Stimulated activated naive B cell treated with anti-CD40 and anti-IgM and Interleukin-4, amounts not matched to agents 10 μg/mL and 1 μg/mL and 100 μg/mL, for 72 hours (primary cell): ENCODE measurements around the gene JPT2.

Experiments used
- ATAC-seq, 2 donors: fragments of 150-1000 bp; cut with Tn5 transposase; replicated peaks; 2 replicates each; pipeline ENCODE4 v1.10.0; 2021; ENCODE audit warnings: moderate library complexity in 1 of 2
- DNase-seq: peaks from one replicate; pipeline ENCODE4 v3.0.0; 2021
- H3K27ac Mint-ChIP-seq: one replicate; pipeline ENCODE4 v1.8.0; 2022; ENCODE audit warnings: mild to moderate bottlenecking, mixed read lengths
- H3K27me3 Mint-ChIP-seq, 2 donors: one replicate each; pipeline ENCODE4 v1.8.0; 2022; ENCODE audit warnings: mixed read lengths in 2 of 2
- H3K36me3 Mint-ChIP-seq, 2 donors: one replicate each; pipeline ENCODE4 v1.8.0; 2022; ENCODE audit warnings: mixed read lengths in 2 of 2, mild to moderate bottlenecking in 1 of 2
- H3K4me1 Mint-ChIP-seq, 2 donors: one replicate each; pipeline ENCODE4 v1.8.0; 2022; ENCODE audit warnings: mixed read lengths in 2 of 2, mild to moderate bottlenecking in 1 of 2
- H3K4me3 Mint-ChIP-seq, 2 donors: one replicate each; pipeline ENCODE4 v1.8.0; 2022; ENCODE audit warnings: mild to moderate bottlenecking in 2 of 2, mixed read lengths in 2 of 2, moderate library complexity in 1 of 2
- H3K9me3 Mint-ChIP-seq, 2 donors: one replicate each; pipeline ENCODE4 v1.8.0; 2022; ENCODE audit warnings: mixed read lengths in 2 of 2, mild to moderate bottlenecking in 1 of 2

Gene JPT2

DNA sequence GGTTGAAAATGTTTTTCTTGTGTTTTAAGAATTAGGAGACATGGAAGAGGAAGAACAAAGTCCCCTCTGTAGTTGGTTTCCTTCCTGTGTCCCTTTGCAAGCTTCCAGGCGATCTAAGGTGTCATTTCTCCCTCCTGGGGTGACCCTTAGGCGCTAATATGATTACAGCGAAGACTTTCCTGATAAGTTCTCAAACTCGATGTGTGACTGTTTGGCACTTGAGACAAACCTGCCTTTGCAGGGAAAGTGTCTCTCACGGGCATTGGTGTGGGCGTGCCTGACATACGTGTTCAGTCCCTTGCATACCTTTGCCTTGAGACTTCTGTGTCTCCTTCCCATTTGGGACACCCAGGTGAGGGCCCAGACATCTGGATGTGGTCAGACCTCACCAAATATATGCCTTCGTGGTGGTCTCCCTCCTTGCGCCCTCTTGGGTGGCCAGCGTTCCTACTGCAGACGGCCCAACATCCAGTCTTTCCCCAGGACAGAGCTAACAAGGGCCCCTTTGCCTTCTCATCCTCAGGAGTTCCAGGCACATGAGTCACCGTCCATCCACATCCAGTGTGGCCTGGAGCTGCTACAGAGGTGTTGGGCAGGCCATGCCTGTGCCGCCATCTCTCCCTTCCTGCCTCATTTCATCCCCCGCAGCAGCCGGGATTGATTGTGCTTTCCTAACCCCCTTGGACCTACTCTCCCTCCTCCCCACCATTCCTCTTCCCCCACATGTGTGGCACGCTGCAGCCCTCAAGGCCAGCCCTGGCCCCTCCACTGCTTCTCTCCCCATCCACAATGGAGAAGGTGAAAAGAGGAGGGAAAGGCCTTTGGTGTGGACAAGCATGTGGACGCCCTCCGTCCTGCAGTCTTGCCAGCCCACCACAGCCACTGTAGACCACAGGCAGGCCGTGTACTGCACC lies 3.1 kb upstream of the JPT2 start:
- DNase-seq (no peak), ATAC-seq (no peak)
- Mint-ChIP-seq H3K36me3 (peaks cover 50 to 57% of the 10 kb centered on the region in 2 donors), H3K9me3 (no peaks in the 10 kb centered on the region), H3K27me3 (no peaks in the 10 kb centered on the region), H3K4me3 (no peak overlapping the region), H3K4me1 (peaks cover 8 to 19% of the 10 kb centered on the region in 2 donors), H3K27ac (peak overlapping the region; percentile 14)

GRCh38 chr16:1676661-1677060 lies 1.4 kb upstream of the JPT2 start:
- DNase-seq (no peak), ATAC-seq (no peak)
- no peak overlapping the region for H3K4me3 Mint-ChIP-seq
- no peak overlapping the region for H3K27ac Mint-ChIP-seq
- peaks cover 14 to 35% of the 10 kb centered on the region in 2 donors for H3K4me1 Mint-ChIP-seq
- H3K27me3 Mint-ChIP-seq = no peaks in the 10 kb centered on the region
- no peaks in the 10 kb centered on the region for H3K9me3 Mint-ChIP-seq
- peaks cover 37 to 55% of the 10 kb centered on the region in 2 donors for H3K36me3 Mint-ChIP-seq

- ATAC-seq (no peak), DNase-seq (no peak)
- Mint-ChIP-seq H3K27me3 (no peaks in the 10 kb centered on the region), H3K36me3 (peaks cover 36 to 50% of the 10 kb centered on the region in 2 donors), H3K9me3 (no peaks in the 10 kb centered on the region), H3K4me1 (peaks cover 15 to 40% of the 10 kb centered on the region in 2 donors), H3K27ac (peak overlapping the region; percentile 74), H3K4me3 (peak overlapping the region; percentile 48 to 69)
Observed at GRCh38 chr16:1677339-1677738, 740 bp upstream of the JPT2 start.

- DNase-seq (peak; percentile 39), ATAC-seq (peak; percentile 39 to 41)
- H3K9me3 Mint-ChIP-seq = no peaks in the 10 kb centered on the region
- peak overlapping the region; percentile 91 to 97 for H3K4me3 Mint-ChIP-seq
- H3K27ac Mint-ChIP-seq = peak overlapping the region; percentile 81
- no peaks in the 10 kb centered on the region for H3K27me3 Mint-ChIP-seq
- peaks cover 17 to 43% of the 10 kb centered on the region in 2 donors for H3K4me1 Mint-ChIP-seq
- peaks cover 30 to 42% of the 10 kb centered on the region in 2 donors for H3K36me3 Mint-ChIP-seq
Observed at GRCh38 chr16:1678500-1679098, 520 bp downstream of the JPT2 start.

GRCh38 chr16:1680361-1680760 lies 2.3 kb downstream of the JPT2 start:
- DNase-seq (no peak), ATAC-seq (no peak)
- H3K36me3 Mint-ChIP-seq = peaks cover 28 to 30% of the 10 kb centered on the region in 2 donors
- H3K4me1 Mint-ChIP-seq = peaks cover 17 to 46% of the 10 kb centered on the region in 2 donors
- H3K4me3 Mint-ChIP-seq = peak overlapping the region in 1 of 2 donors; percentile 28
- no peak overlapping the region for H3K27ac Mint-ChIP-seq
- no peaks in the 10 kb centered on the region for H3K9me3 Mint-ChIP-seq
- H3K27me3 Mint-ChIP-seq = no peaks in the 10 kb centered on the region

DNA sequence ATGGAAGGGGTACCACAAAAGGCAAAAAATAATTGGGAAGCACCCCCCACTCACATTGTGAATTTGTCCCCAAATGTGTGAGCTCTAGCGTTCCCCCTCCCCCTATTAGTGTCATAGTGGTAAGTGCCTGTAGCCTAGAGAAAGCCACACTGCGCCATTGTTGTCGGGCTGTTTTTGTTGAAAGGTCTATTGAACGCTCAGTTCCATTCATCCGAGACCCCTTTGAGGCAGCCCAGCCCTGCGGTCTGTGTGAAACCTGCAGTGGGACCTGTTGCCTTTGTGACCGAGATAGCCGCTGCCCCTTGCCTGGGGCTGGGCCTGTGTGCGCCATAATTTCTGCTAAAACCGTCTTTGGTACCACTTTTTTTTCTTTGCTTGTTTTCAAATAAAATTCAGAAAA lies 3.0 kb downstream of the JPT2 start:
- Mint-ChIP-seq H3K4me3 (no peak overlapping the region), H3K36me3 (peaks cover 27 to 31% of the 10 kb centered on the region in 2 donors), H3K9me3 (no peaks in the 10 kb centered on the region), H3K27me3 (no peaks in the 10 kb centered on the region), H3K27ac (peak overlapping the region; percentile 51), H3K4me1 (peaks cover 17 to 46% of the 10 kb centered on the region in 2 donors)
- ATAC-seq = no peak
- no peak for DNase-seq

DNA sequence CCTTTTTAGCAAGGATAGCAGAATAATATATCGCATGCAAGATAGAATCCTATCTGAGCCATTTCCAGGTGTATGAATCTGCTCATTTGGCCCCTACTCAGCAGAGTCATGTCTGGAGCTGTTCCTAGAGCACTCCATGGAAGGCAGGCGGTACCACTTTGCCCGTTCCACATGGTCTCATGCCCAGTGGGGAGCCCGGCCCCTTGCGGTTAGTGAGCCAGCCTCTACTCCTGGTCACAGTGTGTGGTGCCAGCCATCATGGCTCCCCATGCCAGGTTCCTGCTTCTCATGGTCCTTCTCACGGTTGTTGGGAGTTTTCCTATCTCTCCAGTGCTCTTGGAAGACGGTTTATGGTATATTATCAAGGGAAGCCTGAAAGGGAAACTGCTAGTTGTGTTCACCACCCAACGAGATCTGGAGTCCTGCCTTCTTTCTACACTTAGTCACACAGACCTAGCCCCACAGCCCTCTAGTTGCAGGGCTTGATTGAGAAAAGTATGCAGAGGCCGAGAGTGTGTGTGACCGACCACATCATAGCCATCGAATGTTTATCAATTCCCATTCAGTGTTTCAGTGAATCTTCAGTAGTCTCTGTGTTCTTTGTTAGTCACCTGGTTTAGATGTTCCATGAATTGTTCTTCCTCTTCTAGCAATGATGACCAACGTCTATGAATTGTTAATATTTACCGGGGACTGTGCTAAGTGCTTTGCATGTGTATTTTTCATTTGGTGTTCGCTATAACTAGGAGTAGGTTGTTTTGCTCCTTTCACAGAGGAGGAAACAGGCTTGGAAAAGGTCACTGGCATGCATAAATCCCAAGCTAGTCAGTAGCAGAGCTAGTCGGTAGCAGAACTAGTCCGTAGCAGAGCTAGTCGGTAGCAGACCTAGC lies 9.6 kb downstream of the JPT2 start:
- peaks cover 9 to 23% of the 10 kb centered on the region in 2 donors for H3K4me1 Mint-ChIP-seq
- ATAC-seq = no peak
- no peak for DNase-seq
- H3K36me3 Mint-ChIP-seq = peaks cover 30 to 42% of the 10 kb centered on the region in 2 donors
- H3K4me3 Mint-ChIP-seq = no peak overlapping the region
- peak overlapping the region; percentile 22 for H3K27ac Mint-ChIP-seq
- H3K9me3 Mint-ChIP-seq = no peaks in the 10 kb centered on the region
- H3K27me3 Mint-ChIP-seq = no peaks in the 10 kb centered on the region

- Mint-ChIP-seq H3K27ac (no peak overlapping the region), H3K4me3 (no peak overlapping the region), H3K27me3 (no peaks in the 10 kb centered on the region), H3K4me1 (peaks cover 7 to 17% of the 10 kb centered on the region in 2 donors), H3K9me3 (no peaks in the 10 kb centered on the region), H3K36me3 (peaks cover 33 to 47% of the 10 kb centered on the region in 2 donors)
- DNase-seq (no peak), ATAC-seq (no peak)
Observed at GRCh38 chr16:1688807-1689560, 10.9 kb downstream of the JPT2 start.

DNA sequence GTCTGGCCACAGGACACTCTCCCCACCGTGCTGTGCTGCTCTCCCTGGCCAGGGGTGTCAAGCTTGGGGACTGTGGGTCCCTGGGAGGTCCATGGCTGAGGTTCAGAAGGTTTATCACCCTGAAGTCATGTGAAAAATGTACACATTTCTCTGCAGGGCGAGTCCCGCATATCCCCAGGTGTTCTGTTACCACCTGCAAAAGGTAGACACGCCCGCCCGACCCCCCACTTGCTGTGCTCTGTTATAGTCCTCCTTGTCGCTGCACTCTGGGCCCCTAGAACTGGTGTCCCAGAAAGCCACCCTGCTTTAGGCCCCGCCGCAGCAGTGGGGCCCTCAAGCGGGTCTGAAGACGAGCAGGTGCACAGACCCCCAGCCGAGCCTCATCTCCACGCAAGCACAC lies 11.8 kb downstream of the JPT2 start:
- Mint-ChIP-seq H3K4me3 (no peak overlapping the region), H3K4me1 (peaks cover 7 to 17% of the 10 kb centered on the region in 2 donors), H3K9me3 (no peaks in the 10 kb centered on the region), H3K27ac (no peak overlapping the region), H3K27me3 (no peaks in the 10 kb centered on the region), H3K36me3 (peaks cover 36 to 55% of the 10 kb centered on the region in 2 donors)
- no peak for DNase-seq
- ATAC-seq = no peak

GRCh38 chr16:1690810-1691209 lies 12.7 kb downstream of the JPT2 start:
- DNase-seq (no peak), ATAC-seq (no peak)
- Mint-ChIP-seq H3K36me3 (peaks cover 34 to 53% of the 10 kb centered on the region in 2 donors), H3K27me3 (no peaks in the 10 kb centered on the region), H3K27ac (no peak overlapping the region), H3K9me3 (no peaks in the 10 kb centered on the region), H3K4me3 (no peak overlapping the region), H3K4me1 (peaks cover 7 to 17% of the 10 kb centered on the region in 2 donors)

DNA sequence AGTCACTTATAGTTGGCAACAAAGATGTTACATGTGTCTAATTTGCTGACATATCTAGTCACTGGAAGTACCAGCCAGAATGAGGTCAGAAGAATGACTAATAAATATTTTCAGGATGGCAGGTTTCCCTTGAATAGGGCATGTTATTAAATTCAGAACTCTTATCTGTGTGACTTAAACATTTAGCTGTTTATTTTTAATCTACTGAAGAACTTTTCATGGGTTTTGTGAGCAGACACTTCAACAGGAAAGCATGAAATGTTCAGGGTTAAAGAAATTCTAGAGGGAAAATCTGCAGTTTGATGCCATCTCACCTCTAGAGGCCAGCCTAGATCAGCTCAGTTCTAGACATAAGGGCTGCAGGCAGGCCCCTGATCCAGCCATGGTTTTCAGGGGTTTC lies 13.2 kb downstream of the JPT2 start:
- peaks cover 7 to 17% of the 10 kb centered on the region in 2 donors for H3K4me1 Mint-ChIP-seq
- DNase-seq (no peak), ATAC-seq (no peak)
- no peaks in the 10 kb centered on the region for H3K9me3 Mint-ChIP-seq
- peaks cover 32 to 54% of the 10 kb centered on the region in 2 donors for H3K36me3 Mint-ChIP-seq
- no peak overlapping the region for H3K4me3 Mint-ChIP-seq
- H3K27ac Mint-ChIP-seq = no peak overlapping the region
- H3K27me3 Mint-ChIP-seq = no peaks in the 10 kb centered on the region

GRCh38 chr16:1691956-1692355 lies 13.9 kb downstream of the JPT2 start:
- ATAC-seq = no peak
- no peak for DNase-seq
- no peaks in the 10 kb centered on the region for H3K9me3 Mint-ChIP-seq

GRCh38 chr16:1696863-1697262 lies 18.8 kb downstream of the JPT2 start:
- H3K4me3 Mint-ChIP-seq = no peak overlapping the region
- ATAC-seq = no peak
- no peak overlapping the region for H3K27ac Mint-ChIP-seq
- no peaks in the 10 kb centered on the region for H3K27me3 Mint-ChIP-seq
- H3K4me1 Mint-ChIP-seq = no peaks in the 10 kb centered on the region
- H3K36me3 Mint-ChIP-seq = peaks cover 44 to 66% of the 10 kb centered on the region in 2 donors
- no peaks in the 10 kb centered on the region for H3K9me3 Mint-ChIP-seq
- DNase-seq = no peak

More at GRCh38 chr16:1691956-1692355, 13.9 kb downstream of the JPT2 start:
- Mint-ChIP-seq H3K4me3 (no peak overlapping the region), H3K36me3 (peaks cover 38 to 60% of the 10 kb centered on the region in 2 donors), H3K27me3 (no peaks in the 10 kb centered on the region), H3K27ac (no peak overlapping the region), H3K4me1 (peaks cover 7 to 17% of the 10 kb centered on the region in 2 donors)
